ENCODE results near the gene KCTD1. TPM values are rescaled to one million over a fixed set of nuclear protein-coding genes. Genes with fewer than 3 reads are reported as not detected.

The KCTD1 gene
- total and polyA plus RNA-seq, 2 of the 8 experiments (the other 6 are each of a cell fraction or from before 2014, with no cell fraction given), result 7.7 to 14.0 TPM

GRCh38 chr18:26526128-26526965 is 22.0 kb downstream of the KCTD1 start:
- no peak overlapping the region for H2AFZ ChIP-seq (ENCODE audit: low read length)
- peak overlapping the region; percentile 54; the same call in 1 of the 2 replicates for H2BK5ac ChIP-seq (ENCODE audit: low read depth, low read length)
- peak overlapping the region in 2 of 4 experiments; percentile 15 to 31; a peak in 3 of 8 replicates for H3K4me3 ChIP-seq (ENCODE audit: extremely low read depth in 1 of 4, insufficient read depth in 2 of 4, low read depth in 3 of 4, low read length in 4 of 4)
- no peak overlapping the region for H3K4ac ChIP-seq (replicated peaks; ENCODE audit: insufficient read length, low read depth, low read length)
- 16% methylated on average over 12 of the region's 12 CpGs; no CpG with 5 or more reads in 1 of the 2 experiments for WGBS, 2 experiments (ENCODE audit: extremely low coverage in 1 of 2, insufficient coverage in 1 of 2, insufficient read length in 1 of 2, insufficient replicate concordance in 2 of 2, low coverage in 1 of 2, low lambda C conversion rate in 2 of 2, missing lambda C conversion rate in 1 of 2)
- H3K9me3 ChIP-seq (ENCODE audit: insufficient read depth in 2 of 2, low read depth in 1 of 2, low read length in 1 of 2), result no peaks in the 10 kb centered on the region
- peak overlapping the region; percentile 29 to 57 for H3K4me2 ChIP-seq (ENCODE audit: insufficient read depth in 1 of 2, low read depth in 2 of 2, low read length in 2 of 2)
- H3K14ac ChIP-seq (ENCODE audit: insufficient read length), result no peak overlapping the region
- no peak overlapping the region for H2AK5ac ChIP-seq (ENCODE audit: low read depth, low read length)
- no peaks in the 10 kb centered on the region for H4K20me1 ChIP-seq (replicated peaks in 1 of 2; ENCODE audit: control insufficient read depth in 1 of 2, insufficient read depth in 2 of 2, low read length in 2 of 2)
- no peak overlapping the region for H3K23ac ChIP-seq (ENCODE audit: insufficient read length)
- H3K27me3 ChIP-seq (replicated peaks in 1 of 4; ENCODE audit: control insufficient read depth in 3 of 4, extremely low read depth in 1 of 4, insufficient read depth in 3 of 4, low read length in 3 of 4), result no peaks in the 10 kb centered on the region
- no peak overlapping the region for H3K56ac ChIP-seq (replicated peaks; ENCODE audit: insufficient read length, low read depth, low read length)
- no peak overlapping the region; the same call in 1 of the 2 replicates for H2BK15ac ChIP-seq (ENCODE audit: low read length)
- no peak overlapping the region; a peak in 1 of 7 replicates for H3K9ac ChIP-seq (replicated peaks in 1 of 4; ENCODE audit: extremely low read depth in 1 of 4, low read depth in 3 of 4, low read length in 3 of 4)
- no peak overlapping the region for H4K8ac ChIP-seq (ENCODE audit: extremely low read depth, insufficient read depth, low read length)
- peak overlapping the region; percentile 55 for H4K91ac ChIP-seq (replicated peaks; ENCODE audit: insufficient read length, low read length)
- peak overlapping the region; percentile 66 for H2BK120ac ChIP-seq (replicated peaks; ENCODE audit: low read depth, low read length)
- peaks cover 3% of the 10 kb centered on the region; the same call in 1 of the 2 replicates for H3K79me1 ChIP-seq (ENCODE audit: low read depth, low read length)
- no peaks in the 10 kb centered on the region for H3K36me3 ChIP-seq (ENCODE audit: control insufficient read depth in 2 of 4, insufficient read depth in 4 of 4, low read length in 3 of 4)
- H2BK20ac ChIP-seq (ENCODE audit: low read length), result peak overlapping the region; percentile 67; the same call in 1 of the 2 replicates
- DNase-seq (ENCODE audit: low read depth in 1 of 2, low spot score in 2 of 2) (peak in 1 of 2 experiments; percentile 50), FAIRE-seq (peak; percentile 96)
- peak overlapping the region; percentile 75 for H2BK12ac ChIP-seq (ENCODE audit: low read depth, low read length)
- H3K79me2 ChIP-seq (ENCODE audit: control insufficient read depth in 1 of 2, insufficient read depth in 2 of 2, low read length in 2 of 2), result peaks cover 0 to 4% of the 10 kb centered on the region in 2 experiments; a peak in 1 of 4 replicates
- peak overlapping the region; percentile 7 for H4K5ac ChIP-seq (ENCODE audit: insufficient read length, low read depth, low read length)
- H3K27ac ChIP-seq (ENCODE audit: low read depth, low read length), result no peak overlapping the region; the same call in 1 of the 2 replicates
- POLR2A ChIA-PET (ENCODE audit: partially characterized antibody), result interaction anchor here (0.8 to 2.3 kb wide), 6 partner anchors 8 to 48 kb away, joined by 3 to 16 read pairs (median 4); partner anchors contain the start of gene KCTD1
- CTCF ChIA-PET (ENCODE audit: partially characterized antibody), result interaction anchor here (0.7 to 2.2 kb wide), 9 partner anchors 13 to 93 kb away, joined by 3 to 7 read pairs (median 3); no protein-coding TSS in a partner anchor
- H3K23me2 ChIP-seq (ENCODE audit: low read depth, low read length), result no peaks in the 10 kb centered on the region
- peaks cover 16 to 28% (median 21%) of the 10 kb centered on the region in 4 experiments for H3K4me1 ChIP-seq (replicated peaks in 1 of 4; ENCODE audit: control insufficient read depth in 3 of 4, insufficient read depth in 4 of 4, low read length in 3 of 4)
- H3K18ac ChIP-seq (ENCODE audit: extremely low read depth, low read length), result peak overlapping the region; percentile 62; the same call in 1 of the 2 replicates
- TF ChIP-seq RBBP5 (IDR thresholded peaks at IDR 0.05; ENCODE audit: borderline replicate concordance, low read depth, low read length) (0 out of 2 replicates have a peak, but pooled peaks have one; percentile 47), FOSL1 (IDR thresholded peaks at IDR 0.05; ENCODE audit: insufficient read depth, low read depth, low read length) (no peak), TCF12 (IDR thresholded peaks at IDR 0.05; ENCODE audit: low read depth, low read length) (0 out of 2 replicates have a peak, but pooled peaks have one; percentile 51), E2F6 (IDR thresholded peaks at IDR 0.05) (peak; percentile 87), KDM4A (IDR thresholded peaks at IDR 0.05; ENCODE audit: low read depth, low read length, severe bottlenecking) (peak; percentile 28), MAX (IDR thresholded peaks at IDR 0.05) (peak; percentile 88), NANOG (IDR thresholded peaks at IDR 0.05; ENCODE audit: insufficient read depth, low read depth, low read length, poor library complexity, severe bottlenecking) (peak; percentile 61)

Data from H1 (cell line).